A673 (cell line): ENCODE measurements around the gene DHX38. TPM values are rescaled to one million over a fixed set of nuclear protein-coding genes. Genes with fewer than 3 reads are reported as not detected.

Experiments
- BruUV-seq: library from RNA; stranded (reverse); fragments of 400-500 nt; replicated peaks from 2 replicates; lab custom pipeline; 2021; lab: Mats Ljungman, UMichigan
- CTCF ChIA-PET: fragments of 300-600 bp; sonication (Branson Sonifier 250); formaldehyde crosslinking; loops from one replicate; lab custom pipeline; 2022; ENCODE audit warnings: antibody characterized with exemption; lab: Charles Lee
- POLR2A ChIA-PET: fragments of 300-600 bp; sonication (Branson Sonifier 250); formaldehyde crosslinking; loops from one replicate; lab custom pipeline; 2022; ENCODE audit warnings: antibody characterized with exemption; ENCODE audit not compliant: low non-redundant PET; lab: Charles Lee
- DNase-seq: peaks from one replicate; pipeline ENCODE4 v3.0.0-alpha.2; 2015; ENCODE audit warnings: low spot score
- H3K27ac ChIP-seq: fragments of 200-600 bp; sonication (generic); 2 replicates; pipeline ENCODE4 v1.5.1; 2016; ENCODE audit warnings: mixed run types, low read depth, mild to moderate bottlenecking, mixed read lengths, antibody characterized with exemption, low read length; ENCODE audit not compliant: poor library complexity, severe bottlenecking
- H3K27me3 ChIP-seq: fragments of 200-600 bp; sonication (generic); replicated peaks from 2 replicates; pipeline ENCODE4 v1.6.1; 2017; ENCODE audit warnings: mixed run types, low read depth, mild to moderate bottlenecking, mixed read lengths, antibody characterized with exemption, low read length; ENCODE audit not compliant: insufficient read depth, poor library complexity
- H3K36me3 ChIP-seq: fragments of 200-600 bp; sonication (generic); 2 replicates; pipeline ENCODE4 v1.6.1; 2016; ENCODE audit warnings: mixed run types, mild to moderate bottlenecking, mixed read lengths, antibody characterized with exemption, low read length; ENCODE audit not compliant: insufficient read depth, poor library complexity, severe bottlenecking
- H3K4me1 ChIP-seq: fragments of 200-600 bp; sonication (generic); 2 replicates; pipeline ENCODE4 v1.6.1; 2017; ENCODE audit warnings: mixed run types, mild to moderate bottlenecking, mixed read lengths, antibody characterized with exemption, low read length; ENCODE audit not compliant: insufficient read depth, poor library complexity, severe bottlenecking
- H3K4me3 ChIP-seq: fragments of 200-600 bp; sonication (generic); 2 replicates; pipeline ENCODE4 v1.5.1; 2016; ENCODE audit warnings: low read depth, mixed run types, mild to moderate bottlenecking, mixed read lengths, low read length; ENCODE audit not compliant: poor library complexity, severe bottlenecking
- H3K9me3 ChIP-seq: fragments of 200-600 bp; sonication (generic); 2 replicates; pipeline ENCODE4 v1.6.1; 2016; ENCODE audit warnings: mixed run types, low read depth, mild to moderate bottlenecking, mixed read lengths, antibody characterized with exemption, low read length; ENCODE audit not compliant: poor library complexity, severe bottlenecking
- CTCF ChIP-seq: fragments of 300-800, 200-600 bp; sonication (generic); conservative IDR thresholded peaks from 2 replicates; pipeline ENCODE4 v1.5.1; 2017; ENCODE audit warnings: low read depth, mild to moderate bottlenecking, antibody characterized with exemption, low read length, moderate library complexity, mixed read lengths
- EZH2 ChIP-seq: fragments of 200-600 bp; sonication (generic); IDR thresholded peaks from 2 replicates; pipeline ENCODE4 v1.6.1; 2017; ENCODE audit warnings: borderline replicate concordance, low read depth, mild to moderate bottlenecking, mixed read lengths, antibody characterized with exemption, low read length; ENCODE audit not compliant: poor library complexity, severe bottlenecking
- intact Hi-C: fragments of 100-400 bp; cut with micrococcal nuclease; formaldehyde crosslinking; loops from one replicate; pipeline ENCODE4 v1.10.0; 2022; ENCODE audit not compliant: unreplicated experiment
- total RNA-seq: library from RNA; stranded (reverse); gene quantifications from 2 replicates; pipeline ENCODE4 v1.2.3, GENCODE V29; 2021

DHX38 gene
- total RNA-seq, 1 experiment from 2014 or later: 91.0 TPM

- BruUV-seq: no TSS peak
- CTCF ChIA-PET: no interaction called here
- Histone ChIP-seq H3K4me1 (no peaks in the 10 kb centered on the region), H3K27ac (no peak overlapping the region), H3K4me3 (no peak overlapping the region), H3K9me3 (no peaks in the 10 kb centered on the region), H3K36me3 (no peaks in the 10 kb centered on the region), H3K27me3 (no peaks in the 10 kb centered on the region)
- POLR2A ChIA-PET: no interaction called here
- no peak for DNase-seq
- intact Hi-C loops: no loop called here
- TF ChIP-seq CTCF: no peak
Measured at GRCh38 chr16:72061564-72061963, 32.1 kb upstream of the DHX38 start.

GRCh38 chr16:72064361-72064894 is 29.2 kb upstream of the DHX38 start:
- ChIA-PET CTCF (no interaction called here), POLR2A (interaction anchor here (0.8 kb wide), 1 partner anchor 1151 kb away, joined by 4 read pairs; no protein-coding TSS in a partner anchor)
- Histone ChIP-seq H3K9me3 (no peaks in the 10 kb centered on the region), H3K27me3 (no peaks in the 10 kb centered on the region), H3K4me3 (no peak overlapping the region), H3K27ac (no peak overlapping the region), H3K4me1 (no peaks in the 10 kb centered on the region), H3K36me3 (no peaks in the 10 kb centered on the region)
- no peak for DNase-seq
- TF ChIP-seq CTCF: no peak
- TF ChIP-seq EZH2: no peak
- intact Hi-C loops: no loop called here
- no TSS peak for BruUV-seq

- no peaks in the 10 kb centered on the region for H3K4me1 ChIP-seq
- no peaks in the 10 kb centered on the region for H3K9me3 ChIP-seq
- POLR2A ChIA-PET: no interaction called here
- no peak overlapping the region for H3K4me3 ChIP-seq
- H3K36me3 ChIP-seq: no peaks in the 10 kb centered on the region
- BruUV-seq: no TSS peak
- CTCF ChIA-PET: interaction anchor here (0.6 kb wide), 1 partner anchor 33 kb away, joined by 3 read pairs; no protein-coding TSS in a partner anchor
- intact Hi-C loops: no loop called here
- no peaks in the 10 kb centered on the region for H3K27me3 ChIP-seq
- peak; percentile 66 for TF ChIP-seq CTCF
- TF ChIP-seq EZH2: no peak
- DNase-seq: peak; percentile 43
- H3K27ac ChIP-seq: no peak overlapping the region
Measured at GRCh38 chr16:72066747-72067146, 26.9 kb upstream of the DHX38 start.
